Muscle layer of colon (tissue), 2 donors: Measurements from ENCODE around the gene WAPL.
"Not testable (repeated sequence)": the region's sequence is repeated elsewhere in the genome, so short reads cannot be mapped to it uniquely, and the experiment has no call there.

Experiments
- H3K27ac ChIP-seq: one replicate; pipeline ENCODE4 v1.7.0; 2013; ENCODE audit warnings: low read depth, mild to moderate bottlenecking, low read length, moderate library complexity
- H3K27me3 ChIP-seq, 2 donors: one replicate each; pipeline ENCODE4 v1.7.0; 2013; ENCODE audit warnings: low read length in 2 of 2, mild to moderate bottlenecking in 2 of 2; ENCODE audit not compliant: insufficient read depth in 2 of 2, control insufficient read depth in 1 of 2
- H3K36me3 ChIP-seq: one replicate; pipeline ENCODE4 v1.7.0; 2013; ENCODE audit warnings: mild to moderate bottlenecking, low read length; ENCODE audit not compliant: insufficient read depth
- H3K4me1 ChIP-seq: one replicate; pipeline ENCODE4 v1.7.0; 2013; ENCODE audit warnings: mild to moderate bottlenecking, low read length; ENCODE audit not compliant: insufficient read depth
- H3K4me3 ChIP-seq, 2 donors: one replicate each; pipeline ENCODE4 v1.7.0; 2013; ENCODE audit warnings: low read length in 2 of 2, low read depth in 1 of 2, mild to moderate bottlenecking in 1 of 2, moderate library complexity in 1 of 2
- H3K9ac ChIP-seq: one replicate; pipeline ENCODE4 v1.7.0; 2013; ENCODE audit warnings: low read length
- H3K9me3 ChIP-seq: one replicate; pipeline ENCODE4 v1.7.0; 2013; ENCODE audit warnings: mild to moderate bottlenecking, low read length
- donor health status: abdominal sarcoma.
- donor health status: Adenocarcinoma of cecum.

The WAPL gene

DNA sequence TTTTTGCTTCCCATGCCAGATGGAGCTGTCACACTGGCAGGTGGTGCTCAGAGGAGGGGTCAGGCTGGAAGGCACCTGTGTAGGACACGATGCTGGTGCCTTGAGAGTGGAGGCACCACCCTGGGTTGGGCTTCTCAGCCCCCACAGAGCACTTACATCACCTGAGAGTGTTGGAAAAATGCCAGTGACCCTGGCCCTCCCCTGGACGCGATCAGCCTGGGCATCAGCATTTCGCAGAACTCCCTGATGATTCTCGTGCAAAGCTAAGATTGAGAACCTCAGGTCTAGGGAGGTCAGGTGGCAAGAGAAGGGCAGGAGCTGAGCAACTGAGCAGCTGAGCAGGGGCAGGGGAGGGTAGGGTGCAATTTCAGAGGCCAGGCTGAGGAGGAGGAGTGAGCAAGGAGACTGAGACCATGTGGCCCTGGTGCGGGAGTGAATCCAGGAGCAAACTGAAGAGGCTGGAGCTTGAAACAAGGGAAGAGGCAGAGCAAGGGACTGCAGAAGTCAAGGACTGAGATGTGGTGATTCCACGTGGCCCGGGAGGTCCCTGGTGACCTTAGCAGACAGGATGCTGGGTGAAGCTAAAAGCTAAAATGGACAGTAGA is 130.3 kb downstream of the WAPL start:
- Histone ChIP-seq H3K9ac (no peak overlapping the region), H3K27me3 (peaks cover 0 to 24% of the 10 kb centered on the region in 2 donors), H3K9me3 (no peaks in the 10 kb centered on the region), H3K27ac (no peak overlapping the region), H3K4me3 (no peak overlapping the region), H3K36me3 (no peaks in the 10 kb centered on the region), H3K4me1 (no peaks in the 10 kb centered on the region)

DNA sequence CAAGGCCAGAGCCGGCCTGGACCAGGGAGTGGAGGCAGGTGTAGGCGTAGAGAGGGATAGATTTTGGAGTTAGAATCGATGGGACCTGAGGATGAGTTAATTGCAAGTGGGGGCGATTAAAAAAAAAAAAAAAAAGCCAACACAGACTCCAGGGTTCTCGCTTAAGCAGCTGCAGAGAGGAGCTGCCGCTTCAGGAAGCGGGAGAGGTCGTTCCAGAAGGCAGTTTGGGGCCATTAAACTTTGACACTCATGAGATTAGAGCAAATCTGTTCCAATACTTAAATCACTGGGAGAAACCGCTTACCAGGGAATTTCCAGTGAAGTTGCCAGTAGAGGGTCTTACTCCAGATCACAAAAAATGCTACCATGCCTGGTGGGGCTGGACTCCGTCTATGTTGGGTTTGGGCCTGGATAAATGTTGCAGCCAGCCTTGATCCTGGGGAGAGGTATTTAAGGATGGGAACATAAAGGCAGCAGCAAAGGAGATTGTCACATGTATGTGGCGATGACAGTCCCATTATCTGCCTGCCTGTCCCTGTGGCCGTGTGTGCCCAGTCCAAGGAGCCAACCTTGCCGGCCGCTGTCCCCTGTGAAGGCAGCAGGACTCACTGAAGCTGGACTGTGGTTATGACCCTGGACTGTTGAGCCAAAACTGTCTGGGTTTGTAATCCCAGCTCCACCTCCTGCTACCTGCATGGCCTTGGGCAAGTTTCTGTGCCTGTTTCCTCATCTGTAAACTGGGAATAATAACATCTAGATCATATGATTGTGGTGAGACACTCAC is 131.1 kb downstream of the WAPL start:
- Histone ChIP-seq H3K9me3 (no peaks in the 10 kb centered on the region), H3K27ac (no peak overlapping the region), H3K36me3 (no peaks in the 10 kb centered on the region), H3K4me3 (no peak overlapping the region), H3K4me1 (no peaks in the 10 kb centered on the region), H3K9ac (no peak overlapping the region), H3K27me3 (peaks cover 0 to 24% of the 10 kb centered on the region in 2 donors)

DNA sequence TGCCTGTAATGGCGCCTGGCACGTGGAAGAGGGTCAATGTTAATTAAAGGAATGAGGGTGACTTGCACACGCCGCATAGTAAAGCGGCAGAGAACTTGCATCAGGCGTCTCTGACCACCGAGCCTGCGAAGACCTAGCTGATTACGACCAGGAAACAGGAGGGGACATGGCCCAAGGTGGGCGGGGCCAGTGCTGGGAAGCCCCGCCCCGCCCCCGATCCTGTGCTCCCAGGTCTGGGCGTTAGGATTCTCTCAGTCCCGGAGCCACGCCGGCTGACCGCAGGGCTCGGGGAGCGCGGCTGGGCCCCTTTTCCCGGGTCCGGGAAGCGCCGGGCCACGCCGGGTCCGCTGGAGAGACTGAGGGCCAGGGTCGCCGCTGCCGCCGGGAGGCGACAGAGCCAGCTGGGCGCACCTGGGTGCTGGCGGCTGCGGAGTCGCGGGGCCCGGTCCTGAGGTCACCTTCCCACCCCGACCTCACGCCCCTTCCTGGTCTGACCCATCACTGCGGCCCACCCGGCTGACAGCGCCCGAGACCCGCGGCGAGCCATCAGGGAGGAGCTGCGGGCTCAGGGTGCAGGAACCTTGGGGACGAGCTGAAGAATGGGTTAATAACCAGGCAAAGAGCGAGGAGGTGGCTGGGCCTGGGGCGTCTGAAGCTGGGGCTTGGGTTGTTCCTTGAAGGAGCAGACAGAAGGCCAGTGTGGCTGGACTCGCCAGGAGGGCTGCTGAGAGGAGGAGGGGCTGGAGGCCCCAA is 132.0 kb downstream of the WAPL start:
- Histone ChIP-seq H3K9ac (no peak overlapping the region), H3K9me3 (no peaks in the 10 kb centered on the region), H3K36me3 (no peaks in the 10 kb centered on the region), H3K4me1 (no peaks in the 10 kb centered on the region), H3K27ac (no peak overlapping the region), H3K27me3 (peaks cover 0 to 24% of the 10 kb centered on the region in 2 donors), H3K4me3 (peak overlapping the region in 1 of 2 donors; percentile 37)

DNA sequence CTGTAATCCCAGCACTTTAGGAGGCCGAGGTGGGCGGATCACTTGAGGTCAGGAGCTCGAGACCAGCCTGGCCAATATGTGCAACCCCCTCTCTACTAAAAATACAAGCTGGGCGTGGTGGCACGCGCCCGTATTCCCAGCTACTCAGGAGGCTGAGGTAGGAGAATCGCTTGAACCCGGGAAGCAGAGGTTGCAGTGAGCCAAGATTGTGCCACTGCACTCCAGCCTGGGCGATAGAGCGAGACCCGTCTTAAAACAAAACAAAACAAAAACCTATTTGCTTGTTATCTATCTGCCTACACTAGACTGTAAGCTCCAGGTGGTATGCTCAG is 132.5 kb downstream of the WAPL start:
- H3K36me3 ChIP-seq, H3K4me1 ChIP-seq, H3K9me3 ChIP-seq, H3K27ac ChIP-seq, H3K9ac ChIP-seq: not testable (repeated sequence)
- Histone ChIP-seq H3K4me3 (peak overlapping the region in 1 of 2 donors; percentile 37), H3K27me3 (peaks cover 0 to 24% of the 10 kb centered on the region in 2 donors)

DNA sequence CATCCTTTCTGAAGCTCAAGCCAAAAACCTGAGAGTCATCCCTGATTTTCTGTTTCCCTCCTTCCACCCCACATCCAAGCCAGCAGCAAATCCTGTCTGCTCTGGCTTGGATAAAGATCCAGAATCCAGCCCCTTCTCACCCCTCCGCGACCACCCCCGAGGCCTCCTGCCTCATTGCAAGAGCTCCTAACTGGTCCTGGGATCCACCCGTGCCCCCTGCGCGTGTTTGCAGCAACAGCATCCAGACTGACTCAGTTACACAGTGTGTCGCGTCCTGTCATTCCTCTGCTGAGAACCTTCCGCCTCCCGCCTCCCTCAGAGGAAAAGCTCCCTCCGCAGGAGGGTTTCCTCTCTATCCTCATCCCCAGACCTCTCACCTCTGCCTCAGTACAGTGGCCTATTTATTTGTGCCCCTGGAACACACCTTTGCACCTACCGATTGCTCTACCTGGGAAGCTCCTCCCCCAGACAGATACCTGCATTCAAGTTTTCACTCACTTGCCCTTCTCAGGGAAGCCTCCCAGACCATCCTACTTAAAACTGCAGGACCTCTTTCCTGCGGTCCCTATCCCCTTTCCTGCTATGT is 133.4 kb downstream of the WAPL start:
- no peaks in the 10 kb centered on the region for H3K36me3 ChIP-seq
- H3K27me3 ChIP-seq: peaks cover 0 to 24% of the 10 kb centered on the region in 2 donors
- H3K4me1 ChIP-seq: no peaks in the 10 kb centered on the region
- H3K9ac ChIP-seq: no peak overlapping the region
- H3K9me3 ChIP-seq: no peaks in the 10 kb centered on the region
- H3K4me3 ChIP-seq: no peak overlapping the region
- no peak overlapping the region for H3K27ac ChIP-seq

DNA sequence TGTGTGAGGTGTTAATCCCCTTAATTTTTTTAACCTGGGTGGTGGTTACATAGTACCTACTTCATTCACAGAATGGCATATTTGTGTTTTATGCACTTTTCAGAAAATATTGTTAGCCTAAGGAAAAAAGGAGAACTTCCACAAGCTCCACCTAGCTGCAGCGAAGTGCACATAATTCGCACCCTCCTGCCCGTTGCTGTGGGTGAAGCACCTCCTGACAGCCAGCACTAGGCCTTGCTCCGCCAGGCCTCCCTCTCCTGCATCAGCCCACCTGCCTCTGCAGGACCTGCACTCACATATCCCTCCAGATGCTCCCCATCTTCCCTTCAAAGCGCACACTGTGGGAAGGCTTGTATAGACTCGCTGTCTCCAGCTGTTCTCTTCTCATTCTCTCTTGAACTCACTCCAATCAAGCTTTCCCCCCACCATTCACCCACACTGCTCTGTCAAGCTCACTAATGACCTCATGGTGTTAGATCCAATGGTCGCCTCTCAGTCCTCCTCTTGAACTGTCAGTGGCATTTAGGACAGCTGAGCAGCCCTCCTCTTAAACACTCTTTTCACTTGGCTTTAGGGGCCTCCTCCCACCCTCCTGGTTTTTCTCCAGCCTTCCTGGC is 134.3 kb downstream of the WAPL start:
- Histone ChIP-seq H3K4me1 (no peaks in the 10 kb centered on the region), H3K36me3 (no peaks in the 10 kb centered on the region), H3K9ac (no peak overlapping the region), H3K9me3 (no peaks in the 10 kb centered on the region), H3K4me3 (no peak overlapping the region), H3K27ac (no peak overlapping the region), H3K27me3 (peaks cover 0 to 24% of the 10 kb centered on the region in 2 donors)

DNA sequence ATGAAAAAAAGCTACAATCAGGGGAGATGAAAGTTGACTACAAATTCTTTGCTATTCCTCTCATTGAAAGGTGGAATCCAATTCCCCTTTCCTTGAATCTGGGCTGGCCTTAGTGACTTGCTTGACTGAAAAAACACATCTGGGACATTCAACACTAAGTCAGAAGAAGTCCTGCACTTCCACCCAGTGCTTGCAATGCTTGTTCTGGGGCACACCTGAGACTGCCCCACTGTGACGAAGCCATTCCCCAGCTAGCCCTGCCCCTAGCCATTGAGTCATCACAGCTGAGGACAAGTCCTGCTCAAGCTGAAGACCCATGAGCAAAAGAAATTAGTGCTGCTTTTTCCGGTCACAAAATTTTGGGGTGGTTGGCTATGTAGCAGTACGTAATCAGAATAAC is 135.8 kb downstream of the WAPL start:
- Histone ChIP-seq H3K9ac (no peak overlapping the region), H3K9me3 (no peaks in the 10 kb centered on the region), H3K36me3 (no peaks in the 10 kb centered on the region), H3K27ac (no peak overlapping the region), H3K4me1 (no peaks in the 10 kb centered on the region), H3K27me3 (peaks cover 0 to 24% of the 10 kb centered on the region in 2 donors), H3K4me3 (no peak overlapping the region)
